Activated B cell treated with CpG ODN at 0.5 μM for 24 hours (primary cell): ENCODE measurements around the gene ZNF546. TPM values are rescaled to one million over a fixed set of nuclear protein-coding genes. Genes with fewer than 3 reads are reported as not detected.

ENCODE experiments used
- ATAC-seq: fragments of 200-7000 bp; cut with Tn5 transposase; one replicate; pipeline ENCODE4 v1.10.0; 2021; ENCODE audit warnings: low read depth, mild to moderate bottlenecking, moderate library complexity
- CTCF ChIA-PET: fragments of 350-600 bp; sonication (Branson Sonifier 250); formaldehyde crosslinking; loops from one replicate; lab custom pipeline; 2021; ENCODE audit warnings: antibody characterized with exemption; lab: Charles Lee
- POLR2A ChIA-PET: fragments of 350-600 bp; sonication (Branson Sonifier 250); formaldehyde crosslinking; loops from one replicate; lab custom pipeline; 2021; ENCODE audit warnings: antibody characterized with exemption; lab: Charles Lee
- DNase-seq: peaks from one replicate; pipeline ENCODE4 v3.0.0; 2022
- H3K27ac Mint-ChIP-seq: one replicate; pipeline ENCODE4 v1.8.0; 2020; ENCODE audit warnings: mixed read lengths
- H3K27me3 Mint-ChIP-seq: one replicate; pipeline ENCODE4 v1.8.0; 2021; ENCODE audit warnings: mixed read lengths
- H3K36me3 Mint-ChIP-seq: one replicate; pipeline ENCODE4 v1.8.0; 2021; ENCODE audit warnings: low read depth, mixed read lengths
- H3K4me1 Mint-ChIP-seq: one replicate; pipeline ENCODE4 v1.8.0; 2021; ENCODE audit warnings: mixed read lengths
- H3K4me3 Mint-ChIP-seq: one replicate; pipeline ENCODE4 v1.8.0; 2020; ENCODE audit warnings: mild to moderate bottlenecking, mixed read lengths
- H3K9me3 Mint-ChIP-seq: one replicate; pipeline ENCODE4 v1.8.0; 2020; ENCODE audit warnings: mixed read lengths
- intact Hi-C: fragments of 100-400 bp; cut with micrococcal nuclease; formaldehyde crosslinking; loops from one replicate; pipeline ENCODE4 v1.15.1; 2024
- total RNA-seq: library from RNA; stranded (reverse); gene quantifications from 2 replicates; pipeline ENCODE4 v1.2.3, GENCODE V29; 2022
- TF ChIP-seq, protein P1 (sequence below): fragments of 200-600 bp; IDR thresholded peaks from one replicate; pipeline ENCODE4 v1.8.0; 2022; ENCODE audit warnings: antibody characterized with exemption, mild to moderate bottlenecking

ZNF546 gene
- total RNA-seq, 1 donor from 2014 or later: 11.6 TPM

DNA sequence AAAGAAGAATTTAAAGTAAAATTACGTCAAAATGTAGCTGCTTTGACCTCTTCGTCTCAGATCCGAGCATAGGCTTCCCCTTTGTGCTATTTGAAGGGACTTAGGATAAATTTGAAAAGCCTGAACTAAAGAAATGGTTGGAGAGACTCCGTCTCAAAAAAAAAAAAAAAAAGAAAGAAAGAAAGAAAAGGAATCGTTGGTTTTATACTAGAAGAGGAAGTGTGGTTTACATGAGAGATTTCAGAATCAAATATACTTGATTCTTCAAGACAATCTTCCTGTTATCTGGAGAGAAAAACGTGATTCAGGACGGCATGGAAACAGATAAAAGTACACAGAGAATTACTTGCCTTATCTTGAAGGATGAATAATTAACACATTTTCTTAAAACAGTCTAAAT lies 59.6 kb downstream of the ZNF546 start:
- POLR2A ChIA-PET: interaction anchor here (0.7 to 2.8 kb wide), 9 partner anchors 10 to 409 kb away, joined by 3 to 22 read pairs (median 4); partner anchors contain the start of genes AKT2, BLVRB, PSMC4 and ZNF546
- CTCF ChIA-PET: interaction anchor here (1.7 to 2.8 kb wide), 2 partner anchors 85 to 87 kb away, joined by 5 to 8 read pairs; partner anchors contain the start of gene PSMC4
- peaks cover 23% of the 10 kb centered on the region for H3K9me3 Mint-ChIP-seq
- peak overlapping the region; percentile 98 for H3K27ac Mint-ChIP-seq
- H3K4me3 Mint-ChIP-seq: peak overlapping the region; percentile 100
- H3K27me3 Mint-ChIP-seq: peaks cover 6% of the 10 kb centered on the region
- intact Hi-C loops: loop anchor here (1.0 kb wide), 3 partner anchors 34 to 85 kb away; partner anchors contain the start of genes PSMC4, ZNF546 and ZNF780A
- ATAC-seq: no peak
- peaks cover 48% of the 10 kb centered on the region for H3K4me1 Mint-ChIP-seq
- TF ChIP-seq, protein P1, sequence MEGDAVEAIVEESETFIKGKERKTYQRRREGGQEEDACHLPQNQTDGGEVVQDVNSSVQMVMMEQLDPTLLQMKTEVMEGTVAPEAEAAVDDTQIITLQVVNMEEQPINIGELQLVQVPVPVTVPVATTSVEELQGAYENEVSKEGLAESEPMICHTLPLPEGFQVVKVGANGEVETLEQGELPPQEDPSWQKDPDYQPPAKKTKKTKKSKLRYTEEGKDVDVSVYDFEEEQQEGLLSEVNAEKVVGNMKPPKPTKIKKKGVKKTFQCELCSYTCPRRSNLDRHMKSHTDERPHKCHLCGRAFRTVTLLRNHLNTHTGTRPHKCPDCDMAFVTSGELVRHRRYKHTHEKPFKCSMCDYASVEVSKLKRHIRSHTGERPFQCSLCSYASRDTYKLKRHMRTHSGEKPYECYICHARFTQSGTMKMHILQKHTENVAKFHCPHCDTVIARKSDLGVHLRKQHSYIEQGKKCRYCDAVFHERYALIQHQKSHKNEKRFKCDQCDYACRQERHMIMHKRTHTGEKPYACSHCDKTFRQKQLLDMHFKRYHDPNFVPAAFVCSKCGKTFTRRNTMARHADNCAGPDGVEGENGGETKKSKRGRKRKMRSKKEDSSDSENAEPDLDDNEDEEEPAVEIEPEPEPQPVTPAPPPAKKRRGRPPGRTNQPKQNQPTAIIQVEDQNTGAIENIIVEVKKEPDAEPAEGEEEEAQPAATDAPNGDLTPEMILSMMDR: no peak
- H3K36me3 Mint-ChIP-seq: peaks cover 23% of the 10 kb centered on the region
- no peak for DNase-seq

DNA sequence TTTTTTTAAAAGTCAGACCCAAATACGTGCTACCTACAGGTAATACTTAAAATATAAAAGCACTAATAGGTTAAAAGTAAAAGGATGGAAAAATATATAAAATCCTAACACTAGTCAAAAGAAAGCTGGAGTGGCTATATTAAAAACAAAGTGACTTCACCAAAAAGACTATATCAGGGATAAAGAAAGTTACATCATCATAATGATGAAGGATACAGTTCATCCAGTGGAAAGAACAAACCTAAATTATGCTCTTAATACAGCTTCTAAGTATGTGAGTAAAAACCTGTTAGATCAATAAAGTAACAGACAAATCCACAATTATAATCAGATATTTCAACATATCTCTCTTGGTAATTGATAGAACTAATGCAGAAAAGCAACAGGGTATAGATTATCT lies 60.3 kb downstream of the ZNF546 start:
- intact Hi-C loops: no loop called here
- DNase-seq (no peak), ATAC-seq (no peak)
- Mint-ChIP-seq H3K36me3 (peaks cover 21% of the 10 kb centered on the region), H3K4me3 (peak overlapping the region; percentile 100), H3K4me1 (peaks cover 45% of the 10 kb centered on the region), H3K27ac (no peak overlapping the region), H3K9me3 (peaks cover 21% of the 10 kb centered on the region), H3K27me3 (peaks cover 6% of the 10 kb centered on the region)
- ChIA-PET CTCF (interaction anchor here (2.8 kb wide), 1 partner anchor 86 kb away, joined by 8 read pairs; the partner anchor contains the start of gene PSMC4), POLR2A (interaction anchor here (2.3 to 2.8 kb wide), 2 partner anchors 33 to 60 kb away, joined by 19 to 22 read pairs; partner anchors contain the start of genes ZNF546 and ZNF780A)
- TF ChIP-seq, protein P1: no peak

DNA sequence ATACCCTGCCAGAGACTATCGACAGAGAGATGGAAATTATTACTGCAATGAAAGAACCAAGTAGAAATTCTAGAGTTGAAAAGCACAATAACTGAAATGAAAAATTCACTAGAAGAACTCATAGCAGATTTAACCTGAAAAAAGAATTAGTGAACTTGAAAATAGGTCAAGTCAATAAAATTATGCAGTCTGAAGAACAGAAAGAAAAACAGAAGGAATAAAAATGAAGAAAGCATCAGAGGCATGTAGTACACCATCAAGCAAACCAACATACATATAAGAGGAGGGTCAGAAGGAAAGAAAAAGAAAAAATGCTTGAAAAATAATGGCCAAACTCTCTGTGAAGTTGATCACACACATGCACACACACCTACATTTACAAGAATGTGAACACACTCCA lies 62.8 kb downstream of the ZNF546 start:
- no peak for DNase-seq
- ChIA-PET POLR2A (no interaction called here), CTCF (no interaction called here)
- Mint-ChIP-seq H3K4me3 (no peak overlapping the region), H3K36me3 (peaks cover 18% of the 10 kb centered on the region), H3K27me3 (peaks cover 6% of the 10 kb centered on the region), H3K4me1 (peaks cover 23% of the 10 kb centered on the region), H3K9me3 (peaks cover 26% of the 10 kb centered on the region), H3K27ac (no peak overlapping the region)
- intact Hi-C loops: no loop called here
- no peak for ATAC-seq
- TF ChIP-seq, protein P1: no peak

DNA sequence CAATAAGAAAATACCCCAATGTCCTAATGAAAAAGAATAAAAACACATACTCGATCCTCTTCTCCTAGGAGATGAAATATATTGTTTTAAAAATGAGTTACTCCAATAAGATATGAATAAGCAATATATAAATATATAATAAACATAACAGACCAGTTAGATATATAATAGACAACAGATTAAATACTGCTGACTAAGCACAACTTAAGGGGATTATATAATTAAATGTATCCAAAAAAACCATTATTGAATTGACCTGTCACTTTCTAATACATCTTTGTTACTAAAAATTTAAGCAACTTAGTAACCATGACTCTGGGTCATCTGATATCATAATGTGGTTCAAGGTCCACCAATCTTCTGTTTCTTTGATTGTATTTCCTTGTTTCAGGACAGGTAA lies 73.2 kb downstream of the ZNF546 start:
- TF ChIP-seq, protein P1: no peak
- POLR2A ChIA-PET: no interaction called here
- intact Hi-C loops: no loop called here
- ATAC-seq (no peak), DNase-seq (no peak)
- Mint-ChIP-seq H3K9me3 (peaks cover 14% of the 10 kb centered on the region), H3K36me3 (peaks cover 25% of the 10 kb centered on the region), H3K4me3 (no peak overlapping the region), H3K27ac (no peak overlapping the region), H3K27me3 (no peaks in the 10 kb centered on the region), H3K4me1 (no peaks in the 10 kb centered on the region)
- CTCF ChIA-PET: no interaction called here

Other genes with a start within 250 kb of the ZNF546 start
- gene LEUTX, start 218.2 kb upstream of the ZNF546 start, total RNA-seq: not detected in 2 replicates
- 16.9 and 17.2 TPM in 2 replicates for gene DYRK1B, start 162.9 kb upstream of the ZNF546 start, total RNA-seq
- gene FBL, start 150.7 kb upstream of the ZNF546 start, total RNA-seq: 420 and 482 TPM in 2 replicates
- gene FCGBP, start 62.4 kb upstream of the ZNF546 start, total RNA-seq: 5.8 and 6.1 TPM in 2 replicates
- 109 and 115 TPM in 2 replicates for gene PSMC4, start 25.9 kb upstream of the ZNF546 start, total RNA-seq
- gene ZNF780B, start 59.2 kb downstream of the ZNF546 start, total RNA-seq: 36.4 and 51.1 TPM in 2 replicates
- 23.8 and 25.5 TPM in 2 replicates for gene ZNF780A, start 93.9 kb downstream of the ZNF546 start, total RNA-seq
- 16.4 and 20.5 TPM in 2 replicates for gene MAP3K10, start 194.4 kb downstream of the ZNF546 start, total RNA-seq
- not detected in 2 replicates for gene TTC9B, start 221.3 kb downstream of the ZNF546 start, total RNA-seq
- 0.16 and 0.42 TPM in 2 replicates for gene CCNP, start 229.6 kb downstream of the ZNF546 start, total RNA-seq